GM19035 (cell line): ENCODE results near the gene CXXC5.

Experiments used
- ATAC-seq: cut with Tn5 transposase; IDR thresholded peaks from one replicate; pipeline ENCODE4 v1.9.1; 2021; ENCODE audit not compliant: unreplicated experiment

CXXC5 gene

GRCh38 chr5:139664086-139664693 is 16.0 kb downstream of the CXXC5 start:
- peak; percentile 50 for ATAC-seq

GRCh38 chr5:139664727-139665351 is 16.7 kb downstream of the CXXC5 start:
- no peak for ATAC-seq

- no peak for ATAC-seq
Measured at GRCh38 chr5:139665626-139666025, 17.5 kb downstream of the CXXC5 start.

GRCh38 chr5:139666551-139666950 is 18.4 kb downstream of the CXXC5 start:
- no peak for ATAC-seq

- no peak for ATAC-seq
Measured at GRCh38 chr5:139667001-139667729, 19.0 kb downstream of the CXXC5 start.

GRCh38 chr5:139667730-139668063 is 19.5 kb downstream of the CXXC5 start:
- ATAC-seq: no peak

- ATAC-seq: no peak
Measured at GRCh38 chr5:139668064-139668880, 20.1 kb downstream of the CXXC5 start.

- no peak for ATAC-seq
Measured at GRCh38 chr5:139668924-139669661, 20.9 kb downstream of the CXXC5 start.

GRCh38 chr5:139669662-139670368 is 21.7 kb downstream of the CXXC5 start:
- peak; percentile 36 for ATAC-seq

GRCh38 chr5:139670369-139671095 is 22.4 kb downstream of the CXXC5 start:
- ATAC-seq: peak; percentile 43

GRCh38 chr5:139671096-139671841 is 23.1 kb downstream of the CXXC5 start:
- ATAC-seq: no peak

GRCh38 chr5:139675213-139675612 is 27.1 kb downstream of the CXXC5 start:
- no peak for ATAC-seq

- ATAC-seq: no peak
Measured at GRCh38 chr5:139675825-139676224, 27.7 kb downstream of the CXXC5 start.

- ATAC-seq: no peak
Measured at GRCh38 chr5:139676406-139676805, 28.3 kb downstream of the CXXC5 start.

- no peak for ATAC-seq
Measured at GRCh38 chr5:139676951-139677735, 29.0 kb downstream of the CXXC5 start.

GRCh38 chr5:139677736-139678613 is 29.8 kb downstream of the CXXC5 start:
- no peak for ATAC-seq
